SK-N-SH (cell line): ENCODE data around the gene GRB10. TPM values are rescaled to one million over a fixed set of nuclear protein-coding genes. Genes with fewer than 3 reads are reported as not detected.

ENCODE experiments used
- CTCF ChIA-PET: fragments of 300-600, 350-600 bp; formaldehyde crosslinking; extraction: SDS; loops from one replicate; lab custom pipeline; 2021; lab: Yijun Ruan, JAX
- POLR2A ChIA-PET: fragments of 350-600 bp; sonication (Branson Sonifier 250); formaldehyde crosslinking; extraction: SDS; loops from one replicate; lab custom pipeline; 2020; ENCODE audit warnings: antibody characterized with exemption, inconsistent platforms; lab: Yijun Ruan, JAX
- DNase-seq: peaks from one replicate; pipeline ENCODE4 v3.0.0; 2012
- H2AFZ ChIP-seq: fragments of 200-600 bp; sonication (generic); 2 replicates; pipeline ENCODE4 v1.8.1; 2016; ENCODE audit warnings: antibody characterized with exemption, mild to moderate bottlenecking, low read depth
- H3F3A ChIP-seq: fragments of 200-600 bp; sonication (generic); replicated peaks from 2 replicates; pipeline ENCODE3; 2016; ENCODE audit warnings: antibody characterized with exemption, mild to moderate bottlenecking; ENCODE audit not compliant: insufficient read depth
- H3K27ac ChIP-seq, 2 experiments: fragments of 200-500 bp in 1 of 2; fragments of 200-600 bp in 1 of 2; sonication (Bioruptor generic) in 1 of 2; sonication (generic), shearing (Covaris generic) in 1 of 2; 2 replicates each; pipeline versions ENCODE4 v1.5.1 to v1.6.1; 2014 to 2016; ENCODE audit warnings: low read depth in 2 of 2, inconsistent platforms in 1 of 2, low read length in 1 of 2, mild to moderate bottlenecking in 1 of 2, mixed read lengths in 1 of 2
- H3K27me3 ChIP-seq: fragments of 200-600 bp; sonication (generic), shearing (Covaris generic); 2 replicates; pipeline ENCODE4 v1.6.1; 2016; ENCODE audit warnings: mixed run types; ENCODE audit not compliant: insufficient read depth
- H3K36me3 ChIP-seq, 2 experiments: fragments of 200-500 bp in 1 of 2; fragments of 200-600 bp in 1 of 2; sonication (Bioruptor generic) in 1 of 2; sonication (generic) in 1 of 2; replicated peaks in 1 of 2; 2 replicates each; pipeline versions ENCODE3 to v1.5.1; 2014 to 2016; ENCODE audit warnings: low read length in 1 of 2, mild to moderate bottlenecking in 1 of 2; ENCODE audit not compliant: insufficient read depth in 2 of 2, control insufficient read depth in 1 of 2
- H3K4me1 ChIP-seq, 2 experiments: fragments of 200-500 bp in 1 of 2; fragments of 200-600 bp in 1 of 2; sonication (Bioruptor generic) in 1 of 2; sonication (generic), shearing (Covaris generic) in 1 of 2; 2 replicates each; pipeline versions ENCODE4 v1.5.1 to v1.6.1; 2014 to 2016; ENCODE audit warnings: low read depth in 1 of 2, low read length in 1 of 2, mixed run types in 1 of 2; ENCODE audit not compliant: insufficient read depth in 2 of 2, control insufficient read depth in 1 of 2
- H3K4me2 ChIP-seq: fragments of 200-600 bp; sonication (generic), shearing (Covaris generic); 2 replicates; pipeline ENCODE4 v1.6.1; 2017; ENCODE audit warnings: mixed run types
- H3K4me3 ChIP-seq, 2 experiments: fragments of 200-500 bp in 1 of 2; fragments of 200-600 bp in 1 of 2; sonication (Bioruptor generic) in 1 of 2; sonication (generic), shearing (Covaris generic) in 1 of 2; 2 replicates each; pipeline versions ENCODE4 v1.5.1 to v1.8.1; 2014 to 2016; ENCODE audit warnings: low read depth in 2 of 2, inconsistent platforms in 1 of 2, low read length in 1 of 2, mild to moderate bottlenecking in 1 of 2, mixed read lengths in 1 of 2, moderate library complexity in 1 of 2
- H3K79me2 ChIP-seq: fragments of 200-600 bp; sonication (generic); 2 replicates; pipeline ENCODE4 v1.8.1; 2017; ENCODE audit warnings: mild to moderate bottlenecking; ENCODE audit not compliant: insufficient read depth
- H3K9ac ChIP-seq: fragments of 200-600 bp; sonication (generic); 2 replicates; pipeline ENCODE4 v1.6.1; 2017; ENCODE audit warnings: mixed run types
- H3K9me2 ChIP-seq: fragments of 200-600 bp; sonication (generic); 2 replicates; pipeline ENCODE4 v1.6.1; 2017; ENCODE audit warnings: mixed run types
- H3K9me3 ChIP-seq: fragments of 200-600 bp; sonication (generic); 2 replicates; pipeline ENCODE4 v1.6.1; 2017; ENCODE audit warnings: mixed run types, mild to moderate bottlenecking, moderate library complexity
- H4K20me1 ChIP-seq: fragments of 200-600 bp; sonication (generic); 2 replicates; pipeline ENCODE4 v1.6.1; 2017; ENCODE audit warnings: mild to moderate bottlenecking, mixed run types; ENCODE audit not compliant: insufficient read depth
- CHD2 ChIP-seq: fragments of 150-350 bp; IDR thresholded peaks from 2 replicates; pipeline ENCODE4 v1.6.1; 2018; ENCODE audit warnings: low read length; ENCODE audit not compliant: partially characterized antibody
- CTCF ChIP-seq: fragments of 200-600 bp; sonication (generic); IDR thresholded peaks from 2 replicates; pipeline ENCODE4 v1.6.1; 2017; ENCODE audit warnings: antibody characterized with exemption, mild to moderate bottlenecking, moderate library complexity
- EP300 ChIP-seq, 2 experiments: IDR thresholded peaks; 2 replicates each; pipeline versions ENCODE4 v1.4.0 to v1.6.1; 2012; ENCODE audit warnings: borderline replicate concordance in 1 of 2, low read depth in 1 of 2, low read length in 1 of 2
- EZH2phosphoT487 ChIP-seq: fragments of 200-600 bp; sonication (generic); IDR thresholded peaks from 2 replicates; pipeline ENCODE4 v1.6.1; 2017; ENCODE audit warnings: low read depth, mixed run types, mild to moderate bottlenecking, antibody characterized with exemption, moderate library complexity, borderline replicate concordance
- FOSL2 ChIP-seq: IDR thresholded peaks from 2 replicates; pipeline ENCODE4 v1.4.0; 2012; ENCODE audit warnings: low read depth, mild to moderate bottlenecking, moderate library complexity, borderline replicate concordance
- FOXJ3 ChIP-seq: sonication (generic); formaldehyde crosslinking; IDR thresholded peaks from 2 replicates; pipeline ENCODE4 v1.5.1; 2020; ENCODE audit warnings: mild to moderate bottlenecking, missing genetic modification reagents
- FOXM1 ChIP-seq: IDR thresholded peaks from 2 replicates; pipeline ENCODE4 v1.4.0; 2012; ENCODE audit warnings: low read depth, mild to moderate bottlenecking
- GABPA ChIP-seq: IDR thresholded peaks from 2 replicates; pipeline ENCODE4 v1.4.0; 2012; ENCODE audit warnings: low read depth, mild to moderate bottlenecking
- IRF3 ChIP-seq: fragments of 150-350 bp; IDR thresholded peaks from 2 replicates; pipeline ENCODE4 v1.6.1; 2016; ENCODE audit warnings: mild to moderate bottlenecking, low read depth, low read length
- MEF2A ChIP-seq: IDR thresholded peaks from 2 replicates; pipeline ENCODE4 v1.4.0; 2012; ENCODE audit warnings: low read depth, borderline replicate concordance
- MXI1 ChIP-seq: IDR thresholded peaks from 2 replicates; pipeline ENCODE4 v1.6.1; 2012; ENCODE audit warnings: mild to moderate bottlenecking, low read depth, low read length, improper control_type of control experiment
- PBX3 ChIP-seq: IDR thresholded peaks from 2 replicates; pipeline ENCODE4; 2012
- POLR2AphosphoS5 ChIP-seq: IDR thresholded peaks from 2 replicates; pipeline ENCODE4 v1.6.1; 2012; ENCODE audit warnings: low read depth, low read length
- RFX5 ChIP-seq: IDR thresholded peaks from 2 replicates; pipeline ENCODE4 v1.6.1; 2012; ENCODE audit warnings: mild to moderate bottlenecking, improper control_type of control experiment, low read length
- SIN3A ChIP-seq: IDR thresholded peaks from 2 replicates; pipeline ENCODE4 v1.6.1; 2012; ENCODE audit warnings: low read depth, mild to moderate bottlenecking, low read length, moderate library complexity, borderline replicate concordance
- YY1 ChIP-seq: IDR thresholded peaks from 2 replicates; pipeline ENCODE4 v1.4.0; 2012; ENCODE audit warnings: low read depth, mild to moderate bottlenecking
- WGBS: methylation state at CpG from one replicate; pipeline ENCODE4 v1.1.6; 2017; ENCODE audit warnings: low lambda C conversion rate; 5-methylcytosine and 5-hydroxymethylcytosine counted together
- polyA plus RNA-seq, 3 experiments: library from polyadenylated mRNA; depleted of rRNA; stranded (reverse); fragments of >200 nt; gene quantifications; 2 replicates each; pipeline ENCODE4 v1.2.3, GENCODE V29; 2012
- TF ChIP-seq, protein P1 (sequence below): IDR thresholded peaks from 2 replicates; pipeline ENCODE4 v1.4.0; 2012; ENCODE audit warnings: low read depth, borderline replicate concordance
- TF ChIP-seq, protein P2 (sequence below): IDR thresholded peaks from 2 replicates; pipeline ENCODE4 v1.4.0; 2012; ENCODE audit warnings: low read depth
- TF ChIP-seq, protein P3 (sequence below): fragments of 150-350 bp; IDR thresholded peaks from 2 replicates; pipeline ENCODE4 v1.6.1; 2017; ENCODE audit warnings: antibody characterized with exemption, low read length, low read depth, borderline replicate concordance

GRB10 gene
- polyA plus RNA-seq, 1 of the 3 experiments (the other 2 are of a cell fraction), result 5.1 TPM

- Histone ChIP-seq H3K9me3 (no peaks in the 10 kb centered on the region), H3K9ac (no peak overlapping the region), H4K20me1 (peaks cover 98% of the 10 kb centered on the region), H3K27me3 (no peaks in the 10 kb centered on the region), H3K79me2 (peaks cover 88% of the 10 kb centered on the region), H2AFZ (no peak overlapping the region), H3K4me1 (peaks cover 0 to 5% of the 10 kb centered on the region in 2 experiments; a peak in 1 of 4 replicates)
- WGBS, result 41% methylated on average over 11 of the region's 11 CpGs
- ChIA-PET POLR2A (no interaction called here), CTCF (no interaction called here)
- TF ChIP-seq EP300 (IDR thresholded peaks at IDR 0.05; ENCODE audit: borderline replicate concordance in 1 of 2, low read depth in 1 of 2, low read length in 1 of 2), result no peak
- TF ChIP-seq YY1, result no peak
- TF ChIP-seq MEF2A, result no peak
- no peak for TF ChIP-seq MXI1
- TF ChIP-seq RFX5, result no peak
- TF ChIP-seq, protein P1, sequence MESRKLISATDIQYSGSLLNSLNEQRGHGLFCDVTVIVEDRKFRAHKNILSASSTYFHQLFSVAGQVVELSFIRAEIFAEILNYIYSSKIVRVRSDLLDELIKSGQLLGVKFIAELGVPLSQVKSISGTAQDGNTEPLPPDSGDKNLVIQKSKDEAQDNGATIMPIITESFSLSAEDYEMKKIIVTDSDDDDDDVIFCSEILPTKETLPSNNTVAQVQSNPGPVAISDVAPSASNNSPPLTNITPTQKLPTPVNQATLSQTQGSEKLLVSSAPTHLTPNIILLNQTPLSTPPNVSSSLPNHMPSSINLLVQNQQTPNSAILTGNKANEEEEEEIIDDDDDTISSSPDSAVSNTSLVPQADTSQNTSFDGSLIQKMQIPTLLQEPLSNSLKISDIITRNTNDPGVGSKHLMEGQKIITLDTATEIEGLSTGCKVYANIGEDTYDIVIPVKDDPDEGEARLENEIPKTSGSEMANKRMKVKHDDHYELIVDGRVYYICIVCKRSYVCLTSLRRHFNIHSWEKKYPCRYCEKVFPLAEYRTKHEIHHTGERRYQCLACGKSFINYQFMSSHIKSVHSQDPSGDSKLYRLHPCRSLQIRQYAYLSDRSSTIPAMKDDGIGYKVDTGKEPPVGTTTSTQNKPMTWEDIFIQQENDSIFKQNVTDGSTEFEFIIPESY, result no peak
- no peak for TF ChIP-seq FOXJ3 (CRISPR knock-in tag)
- TF ChIP-seq FOXM1, result no peak
- TF ChIP-seq, protein P2, sequence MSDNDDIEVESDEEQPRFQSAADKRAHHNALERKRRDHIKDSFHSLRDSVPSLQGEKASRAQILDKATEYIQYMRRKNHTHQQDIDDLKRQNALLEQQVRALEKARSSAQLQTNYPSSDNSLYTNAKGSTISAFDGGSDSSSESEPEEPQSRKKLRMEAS, result no peak
- TF ChIP-seq GABPA, result no peak
- no peak for TF ChIP-seq EZH2phosphoT487
- no peak for TF ChIP-seq CHD2
- no peak for TF ChIP-seq SIN3A
- no peak for TF ChIP-seq CTCF
- TF ChIP-seq PBX3, result no peak
- TF ChIP-seq, protein P3, sequence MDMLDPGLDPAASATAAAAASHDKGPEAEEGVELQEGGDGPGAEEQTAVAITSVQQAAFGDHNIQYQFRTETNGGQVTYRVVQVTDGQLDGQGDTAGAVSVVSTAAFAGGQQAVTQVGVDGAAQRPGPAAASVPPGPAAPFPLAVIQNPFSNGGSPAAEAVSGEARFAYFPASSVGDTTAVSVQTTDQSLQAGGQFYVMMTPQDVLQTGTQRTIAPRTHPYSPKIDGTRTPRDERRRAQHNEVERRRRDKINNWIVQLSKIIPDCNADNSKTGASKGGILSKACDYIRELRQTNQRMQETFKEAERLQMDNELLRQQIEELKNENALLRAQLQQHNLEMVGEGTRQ, result no peak
- TF ChIP-seq FOSL2, result no peak
- TF ChIP-seq IRF3, result no peak
- TF ChIP-seq POLR2AphosphoS5, result no peak
- TF ChIP-seq, all 33 proteins: peak for 0
- no peaks in the 10 kb centered on the region for H3K36me3 ChIP-seq
- no peak for DNase-seq
- no peaks in the 10 kb centered on the region for H3F3A ChIP-seq
- no peak overlapping the region; the same call in 1 of the 2 replicates for H3K4me2 ChIP-seq
- H3K4me3 ChIP-seq, result no peak overlapping the region
- no peaks in the 10 kb centered on the region for H3K9me2 ChIP-seq
- no peak overlapping the region for H3K27ac ChIP-seq
Observed at GRCh38 chr7:50743893-50744292, 38.8 kb downstream of the GRB10 start.
